KOPT-K1 (cell line): ENCODE data around the gene ASXL1.
"Not testable (repeated sequence)": the region's sequence is repeated elsewhere in the genome, so short reads cannot be mapped to it uniquely, and the experiment has no call there.

Source experiments
- H3K27ac ChIP-seq: fragments of 200-600 bp; sonication (generic); 2 replicates; pipeline ENCODE4 v1.5.1; 2016; ENCODE audit warnings: antibody characterized with exemption, mild to moderate bottlenecking, low read depth, low read length; ENCODE audit not compliant: poor library complexity, severe bottlenecking
- H3K36me3 ChIP-seq: fragments of 200-600 bp; sonication (generic); 2 replicates; pipeline ENCODE4 v1.5.1; 2017; ENCODE audit warnings: antibody characterized with exemption, mild to moderate bottlenecking, low read length, moderate library complexity; ENCODE audit not compliant: insufficient read depth
- H3K9me3 ChIP-seq: fragments of 200-600 bp; sonication (generic); 2 replicates; pipeline ENCODE4 v1.5.1; 2017; ENCODE audit warnings: antibody characterized with exemption, low read length, mild to moderate bottlenecking; ENCODE audit not compliant: insufficient read depth, poor library complexity, severe bottlenecking

The ASXL1 gene

DNA sequence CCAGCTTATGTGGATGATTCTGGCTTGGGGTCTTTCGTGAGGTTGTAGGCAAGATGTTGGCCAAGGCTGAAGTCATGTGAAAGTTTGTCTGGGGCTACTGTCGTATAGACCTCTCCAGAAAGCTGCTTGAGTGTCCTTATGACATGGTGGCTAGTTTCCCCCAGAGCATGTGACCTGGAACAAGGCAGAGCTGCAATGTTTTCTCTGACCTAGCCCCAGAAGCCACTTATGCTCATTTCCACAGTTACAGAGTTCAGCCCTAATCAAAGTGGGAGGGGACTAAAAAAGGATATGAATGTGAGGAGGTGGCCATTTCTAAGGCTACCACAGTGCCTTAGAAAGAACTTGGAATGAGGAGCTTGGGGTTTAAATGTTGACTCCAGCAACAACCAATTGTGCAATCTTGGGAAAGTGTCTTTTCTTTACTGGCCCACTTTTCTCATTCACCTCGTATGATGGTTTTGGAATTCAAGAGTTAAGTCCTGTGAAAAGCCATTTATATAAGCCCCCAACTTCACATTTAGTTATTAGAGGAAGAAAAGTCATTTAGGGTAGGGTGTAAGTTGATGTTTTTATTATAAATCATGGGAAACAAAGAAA lies 5.9 kb upstream of the ASXL1 start:
- Histone ChIP-seq H3K9me3 (no peaks in the 10 kb centered on the region), H3K27ac (no peak overlapping the region), H3K36me3 (no peaks in the 10 kb centered on the region)

GRCh38 chr20:32353848-32354496 lies 4.2 kb upstream of the ASXL1 start:
- Histone ChIP-seq H3K27ac (no peak overlapping the region), H3K9me3 (no peaks in the 10 kb centered on the region), H3K36me3 (no peaks in the 10 kb centered on the region)

GRCh38 chr20:32354592-32355416 lies 3.3 kb upstream of the ASXL1 start:
- Histone ChIP-seq H3K9me3 (no peaks in the 10 kb centered on the region), H3K36me3 (no peaks in the 10 kb centered on the region), H3K27ac (no peak overlapping the region)

- H3K27ac ChIP-seq: no peak overlapping the region
- H3K36me3 ChIP-seq: 0 out of 2 replicates have a peak, but pooled peaks cover 2% of the 10 kb centered on the region
Observed at GRCh38 chr20:32355417-32355841, 2.7 kb upstream of the ASXL1 start.

GRCh38 chr20:32355907-32356621 lies 2.1 kb upstream of the ASXL1 start:
- H3K36me3 ChIP-seq, H3K9me3 ChIP-seq, H3K27ac ChIP-seq: not testable (repeated sequence)

More at GRCh38 chr20:32355417-32355841, 2.7 kb upstream of the ASXL1 start:
- H3K9me3 ChIP-seq: no peaks in the 10 kb centered on the region

DNA sequence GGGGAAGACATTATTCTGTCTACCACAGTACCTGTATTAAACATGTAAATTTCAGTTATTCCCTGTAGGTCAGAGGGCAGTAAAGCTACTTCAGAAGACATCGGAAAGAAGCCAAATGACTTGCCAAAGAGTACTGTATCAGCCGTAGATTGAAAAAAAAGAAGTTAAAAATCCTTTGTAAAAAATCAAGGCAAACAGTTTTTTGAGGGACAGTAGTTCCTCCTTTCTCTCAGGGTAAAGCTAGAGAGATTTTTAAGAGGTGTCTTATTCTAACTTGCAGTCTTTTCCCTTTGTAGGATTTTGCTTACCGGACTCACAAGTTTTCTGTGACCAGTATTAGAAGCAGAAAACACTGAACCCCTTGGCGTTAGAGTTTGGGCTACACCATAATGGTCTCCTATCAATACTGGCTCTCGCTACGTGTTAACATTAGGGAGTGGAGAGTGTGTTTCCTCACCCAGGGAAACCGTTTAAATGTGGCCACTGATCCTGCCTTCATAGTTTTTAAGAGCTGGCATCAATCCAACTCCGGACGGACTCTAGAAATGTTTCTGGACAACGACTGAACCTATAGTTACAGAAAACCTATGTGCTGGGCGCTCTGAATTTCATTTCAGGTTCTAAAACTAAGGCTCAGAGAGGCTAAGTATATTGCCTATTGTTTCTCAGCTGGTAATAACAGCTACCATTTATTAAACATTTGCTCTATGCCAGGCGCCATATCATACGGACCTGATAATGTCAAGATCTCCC lies 1.3 kb upstream of the ASXL1 start:
- H3K36me3 ChIP-seq: 0 out of 2 replicates have a peak, but pooled peaks cover 9% of the 10 kb centered on the region
- peak overlapping the region; percentile 97 for H3K27ac ChIP-seq
- H3K9me3 ChIP-seq: no peaks in the 10 kb centered on the region

- Histone ChIP-seq H3K9me3 (no peaks in the 10 kb centered on the region), H3K36me3 (0 out of 2 replicates have a peak, but pooled peaks cover 9% of the 10 kb centered on the region), H3K27ac (peak overlapping the region; percentile 97)
Observed at GRCh38 chr20:32357375-32357868, 709 bp upstream of the ASXL1 start.

DNA sequence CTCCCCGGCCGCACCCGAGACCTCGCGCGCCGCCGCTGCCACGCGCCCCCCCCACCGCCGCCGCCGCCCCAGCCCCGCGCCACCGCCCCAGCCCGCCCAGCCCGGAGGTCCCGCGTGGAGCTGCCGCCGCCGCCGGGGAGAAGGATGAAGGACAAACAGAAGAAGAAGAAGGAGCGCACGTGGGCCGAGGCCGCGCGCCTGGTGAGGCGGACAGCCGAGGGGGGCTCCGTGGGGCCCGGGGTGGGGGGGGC lies 426 bp downstream of the ASXL1 start:
- H3K27ac ChIP-seq: peak overlapping the region; percentile 97
- no peaks in the 10 kb centered on the region for H3K9me3 ChIP-seq
- H3K36me3 ChIP-seq: 0 out of 2 replicates have a peak, but pooled peaks cover 9% of the 10 kb centered on the region

DNA sequence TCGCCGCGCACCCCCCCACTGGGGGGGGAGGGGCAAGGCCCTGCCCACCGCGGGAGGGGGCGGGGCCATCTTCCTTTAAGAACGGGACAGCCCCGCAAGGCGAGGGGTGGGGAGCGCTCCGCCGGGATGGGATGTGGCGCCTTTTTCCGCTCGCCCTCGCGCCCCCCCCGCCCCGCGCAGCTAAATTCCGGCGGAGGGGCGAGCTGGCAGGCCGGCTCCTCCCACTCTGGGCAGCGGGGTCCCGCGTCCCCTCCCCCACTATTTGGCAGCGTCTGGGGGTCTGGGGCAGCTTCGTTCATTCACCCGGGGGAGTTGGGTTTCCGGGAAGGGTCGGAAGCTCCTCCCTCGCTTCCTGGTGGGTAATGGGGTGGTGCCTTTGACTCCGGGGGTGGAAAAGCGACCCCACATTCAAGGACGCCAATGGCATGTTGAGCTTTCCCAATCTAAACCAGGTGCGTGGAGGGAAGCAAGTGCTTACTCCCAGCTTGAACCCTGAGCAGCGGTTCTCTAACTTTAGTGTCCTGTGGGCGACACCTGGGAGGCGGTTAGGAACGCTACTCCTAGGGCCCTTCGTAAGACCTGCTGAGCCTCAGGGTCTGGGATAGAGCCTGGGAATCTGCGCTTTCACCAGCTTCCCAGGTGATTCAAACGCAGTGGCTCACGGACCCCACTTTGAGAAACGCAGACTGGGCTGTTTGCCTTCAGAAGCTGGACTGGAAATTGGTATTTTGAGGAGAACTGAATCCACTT lies 927 bp downstream of the ASXL1 start:
- H3K27ac ChIP-seq: peak overlapping the region; percentile 97
- H3K9me3 ChIP-seq: no peaks in the 10 kb centered on the region
- 0 out of 2 replicates have a peak, but pooled peaks cover 9% of the 10 kb centered on the region for H3K36me3 ChIP-seq

DNA sequence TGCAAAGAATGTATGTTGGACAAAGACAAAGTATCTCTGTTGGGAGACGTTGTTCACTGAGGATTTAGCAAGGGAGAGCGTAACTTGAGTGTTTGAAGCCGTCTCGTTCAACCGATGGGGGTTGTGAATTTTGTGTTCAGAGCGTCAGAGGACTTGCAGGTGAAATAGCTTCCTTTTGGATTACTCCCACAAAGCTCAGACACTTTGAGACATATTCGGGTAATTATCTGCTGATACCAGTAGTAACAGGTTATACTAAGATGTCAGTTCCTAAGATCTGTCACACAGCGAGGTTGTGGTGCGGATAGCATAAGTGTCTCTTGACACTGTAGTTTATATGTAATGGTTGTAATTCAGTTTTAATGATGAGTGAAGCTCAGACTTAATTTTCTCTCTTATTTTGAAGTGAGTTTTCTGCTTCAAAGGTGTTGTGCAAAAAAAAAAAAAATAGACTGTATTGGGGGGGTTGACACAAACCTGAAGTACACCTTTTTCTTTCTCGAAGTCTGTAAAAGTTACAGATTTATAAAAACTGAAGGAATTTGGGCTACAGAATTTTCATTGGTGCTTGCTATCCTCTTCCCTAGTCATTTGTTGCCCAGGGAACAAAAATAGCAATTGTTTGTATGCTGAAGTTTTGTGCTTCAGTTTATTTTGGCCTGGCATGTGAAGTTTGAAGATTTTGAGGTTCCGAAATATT lies 1.7 kb downstream of the ASXL1 start:
- Histone ChIP-seq H3K9me3 (no peaks in the 10 kb centered on the region), H3K36me3 (0 out of 2 replicates have a peak, but pooled peaks cover 9% of the 10 kb centered on the region), H3K27ac (peak overlapping the region; percentile 97)

GRCh38 chr20:32360333-32360634 lies 2.2 kb downstream of the ASXL1 start:
- no peaks in the 10 kb centered on the region for H3K9me3 ChIP-seq
- peak overlapping the region; percentile 97 for H3K27ac ChIP-seq
- H3K36me3 ChIP-seq: 0 out of 2 replicates have a peak, but pooled peaks cover 9% of the 10 kb centered on the region

DNA sequence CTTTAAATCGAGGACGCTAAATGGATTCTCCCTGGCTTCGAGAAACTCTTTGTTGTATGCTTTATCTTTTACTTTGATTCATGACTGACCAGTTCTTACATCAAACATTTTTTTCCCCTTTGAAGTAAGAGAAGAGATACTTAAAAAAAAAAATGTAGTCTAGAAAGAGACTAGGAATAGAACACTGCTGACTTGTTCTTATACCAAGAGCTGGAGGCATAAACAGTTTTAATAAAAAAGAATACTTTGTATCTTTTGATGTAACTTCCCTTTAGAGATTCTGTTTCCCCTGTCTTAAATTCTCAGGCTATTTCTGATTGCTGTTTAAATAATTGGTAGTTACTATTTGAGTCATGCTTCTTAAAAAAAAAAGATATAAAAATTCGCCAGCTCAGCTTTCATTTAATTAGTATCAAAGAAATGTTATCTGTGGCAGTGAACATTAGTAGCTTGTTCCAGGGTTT lies 4.8 kb downstream of the ASXL1 start:
- Histone ChIP-seq H3K36me3 (peaks cover 28% of the 10 kb centered on the region), H3K27ac (no peak overlapping the region), H3K9me3 (no peaks in the 10 kb centered on the region)

GRCh38 chr20:32363492-32363891 lies 5.4 kb downstream of the ASXL1 start:
- H3K36me3 ChIP-seq: peaks cover 33% of the 10 kb centered on the region
- no peak overlapping the region for H3K27ac ChIP-seq

More at GRCh38 chr20:32363492-32363891, 5.4 kb downstream of the ASXL1 start:
- no peaks in the 10 kb centered on the region for H3K9me3 ChIP-seq
